ENCODE results near the gene SKAP1.
"Not testable (repeated sequence)": the region's sequence is repeated elsewhere in the genome, so short reads cannot be mapped to it uniquely, and the experiment has no call there.

Gene SKAP1

GRCh38 chr17:48314716-48315115 lies 115.3 kb downstream of the SKAP1 start:
- DNase-seq: no peak

- DNase-seq: no peak
These were observed 116.8 kb downstream of the SKAP1 start for GRCh38 chr17:48313096-48313755.

GRCh38 chr17:48311324-48311723 lies 118.7 kb downstream of the SKAP1 start:
- no peak for DNase-seq

- DNase-seq: peak; percentile 97
These were observed 119.2 kb downstream of the SKAP1 start for GRCh38 chr17:48310748-48311213.

- no peak for DNase-seq
These were observed 121.4 kb downstream of the SKAP1 start for GRCh38 chr17:48308581-48308980.

GRCh38 chr17:48307814-48308411 lies 122.1 kb downstream of the SKAP1 start:
- DNase-seq: peak; percentile 38 to 85

GRCh38 chr17:48307255-48307654 lies 122.8 kb downstream of the SKAP1 start:
- DNase-seq: no peak

- no peak for DNase-seq
These were observed 129.0 kb downstream of the SKAP1 start for GRCh38 chr17:48301002-48301401.

- no peak for DNase-seq
These were observed 130.3 kb downstream of the SKAP1 start for GRCh38 chr17:48299760-48300159.

- no peak for DNase-seq
These were observed 132.2 kb downstream of the SKAP1 start for GRCh38 chr17:48297825-48298224.

GRCh38 chr17:48296453-48296852 lies 133.6 kb downstream of the SKAP1 start:
- DNase-seq: no peak

GRCh38 chr17:48295362-48296288 lies 134.4 kb downstream of the SKAP1 start:
- peak in 1 of 2 experiments; percentile 10 for DNase-seq

- DNase-seq: no peak
These were observed 135.1 kb downstream of the SKAP1 start for GRCh38 chr17:48294806-48295361.

- peak; percentile 23 to 26 for DNase-seq
These were observed 135.8 kb downstream of the SKAP1 start for GRCh38 chr17:48294020-48294805.

GRCh38 chr17:48293319-48294019 lies 136.5 kb downstream of the SKAP1 start:
- DNase-seq: no peak

- DNase-seq: no peak
These were observed 139.6 kb downstream of the SKAP1 start for GRCh38 chr17:48290378-48290777.

- not testable (repeated sequence) for DNase-seq
These were observed 143.1 kb downstream of the SKAP1 start for GRCh38 chr17:48286917-48287316.

- DNase-seq: no peak
These were observed 144.4 kb downstream of the SKAP1 start for GRCh38 chr17:48285614-48286013.

- DNase-seq: no peak
These were observed 146.1 kb downstream of the SKAP1 start for GRCh38 chr17:48283907-48284306.

- no peak for DNase-seq
These were observed 146.6 kb downstream of the SKAP1 start for GRCh38 chr17:48283411-48283810.

- DNase-seq: no peak
These were observed 147.7 kb downstream of the SKAP1 start for GRCh38 chr17:48282303-48282702.
